GM19395 (cell line): Measurements from ENCODE around the gene CTNND2.

ENCODE experiments used
- ATAC-seq: cut with Tn5 transposase; IDR thresholded peaks from one replicate; pipeline ENCODE4 v1.9.1; 2021; ENCODE audit warnings: mild to moderate bottlenecking, moderate library complexity; ENCODE audit not compliant: unreplicated experiment

Gene CTNND2

GRCh38 chr5:11277323-11277722 is 626.9 kb downstream of the CTNND2 start:
- ATAC-seq: no peak

GRCh38 chr5:11273180-11273903 is 630.9 kb downstream of the CTNND2 start:
- ATAC-seq: no peak

GRCh38 chr5:11269515-11269914 is 634.7 kb downstream of the CTNND2 start:
- ATAC-seq: no peak

- ATAC-seq: no peak
These were observed 635.4 kb downstream of the CTNND2 start for GRCh38 chr5:11268891-11269290.

- no peak for ATAC-seq
These were observed 637.9 kb downstream of the CTNND2 start for GRCh38 chr5:11266331-11266730.

- no peak for ATAC-seq
These were observed 643.0 kb downstream of the CTNND2 start for GRCh38 chr5:11261241-11261640.

- no peak for ATAC-seq
These were observed 646.2 kb downstream of the CTNND2 start for GRCh38 chr5:11258001-11258400.

- no peak for ATAC-seq
These were observed 651.7 kb downstream of the CTNND2 start for GRCh38 chr5:11252523-11252922.

GRCh38 chr5:11252075-11252474 is 652.2 kb downstream of the CTNND2 start:
- ATAC-seq: no peak

- ATAC-seq: no peak
These were observed 653.0 kb downstream of the CTNND2 start for GRCh38 chr5:11251247-11251646.

GRCh38 chr5:11248966-11249365 is 655.3 kb downstream of the CTNND2 start:
- no peak for ATAC-seq

- no peak for ATAC-seq
These were observed 657.0 kb downstream of the CTNND2 start for GRCh38 chr5:11247224-11247623.

- ATAC-seq: no peak
These were observed 663.7 kb downstream of the CTNND2 start for GRCh38 chr5:11240293-11241190.

- ATAC-seq: no peak
These were observed 664.8 kb downstream of the CTNND2 start for GRCh38 chr5:11239261-11240015.

GRCh38 chr5:11234501-11234911 is 669.7 kb downstream of the CTNND2 start:
- ATAC-seq: no peak

- no peak for ATAC-seq
These were observed 673.4 kb downstream of the CTNND2 start for GRCh38 chr5:11230890-11231289.

GRCh38 chr5:11227064-11227463 is 677.2 kb downstream of the CTNND2 start:
- no peak for ATAC-seq

GRCh38 chr5:11224436-11225187 is 679.6 kb downstream of the CTNND2 start:
- ATAC-seq: no peak

- no peak for ATAC-seq
These were observed 682.1 kb downstream of the CTNND2 start for GRCh38 chr5:11222169-11222568.

GRCh38 chr5:11214864-11215644 is 689.2 kb downstream of the CTNND2 start:
- ATAC-seq: no peak
